Subcutaneous adipose tissue (tissue), 4 donors: ENCODE measurements around the gene CDH22. TPM values are rescaled to one million over a fixed set of nuclear protein-coding genes. Genes with fewer than 3 reads are reported as not detected.

Experiments used
- total RNA-seq, 4 donors: library from RNA; depleted of rRNA; stranded (reverse); fragments of >200 nt; gene quantifications; one replicate each; pipeline ENCODE4 v1.1.0, GENCODE V29; 2016
- TF ChIP-seq, protein P1 (sequence below): fragments of 450-650 bp; IDR thresholded peaks from one replicate; pipeline ENCODE4 v1.5.1; 2016; ENCODE audit warnings: low read depth, mild to moderate bottlenecking, control low read depth, antibody characterized with exemption, moderate library complexity

The CDH22 gene
- total RNA-seq, 4 donors from 2014 or later: not detected

- TF ChIP-seq, protein P1, sequence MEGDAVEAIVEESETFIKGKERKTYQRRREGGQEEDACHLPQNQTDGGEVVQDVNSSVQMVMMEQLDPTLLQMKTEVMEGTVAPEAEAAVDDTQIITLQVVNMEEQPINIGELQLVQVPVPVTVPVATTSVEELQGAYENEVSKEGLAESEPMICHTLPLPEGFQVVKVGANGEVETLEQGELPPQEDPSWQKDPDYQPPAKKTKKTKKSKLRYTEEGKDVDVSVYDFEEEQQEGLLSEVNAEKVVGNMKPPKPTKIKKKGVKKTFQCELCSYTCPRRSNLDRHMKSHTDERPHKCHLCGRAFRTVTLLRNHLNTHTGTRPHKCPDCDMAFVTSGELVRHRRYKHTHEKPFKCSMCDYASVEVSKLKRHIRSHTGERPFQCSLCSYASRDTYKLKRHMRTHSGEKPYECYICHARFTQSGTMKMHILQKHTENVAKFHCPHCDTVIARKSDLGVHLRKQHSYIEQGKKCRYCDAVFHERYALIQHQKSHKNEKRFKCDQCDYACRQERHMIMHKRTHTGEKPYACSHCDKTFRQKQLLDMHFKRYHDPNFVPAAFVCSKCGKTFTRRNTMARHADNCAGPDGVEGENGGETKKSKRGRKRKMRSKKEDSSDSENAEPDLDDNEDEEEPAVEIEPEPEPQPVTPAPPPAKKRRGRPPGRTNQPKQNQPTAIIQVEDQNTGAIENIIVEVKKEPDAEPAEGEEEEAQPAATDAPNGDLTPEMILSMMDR: no peak
Observed at GRCh38 chr20:46342451-46343347, 34.4 kb upstream of the CDH22 start.

DNA sequence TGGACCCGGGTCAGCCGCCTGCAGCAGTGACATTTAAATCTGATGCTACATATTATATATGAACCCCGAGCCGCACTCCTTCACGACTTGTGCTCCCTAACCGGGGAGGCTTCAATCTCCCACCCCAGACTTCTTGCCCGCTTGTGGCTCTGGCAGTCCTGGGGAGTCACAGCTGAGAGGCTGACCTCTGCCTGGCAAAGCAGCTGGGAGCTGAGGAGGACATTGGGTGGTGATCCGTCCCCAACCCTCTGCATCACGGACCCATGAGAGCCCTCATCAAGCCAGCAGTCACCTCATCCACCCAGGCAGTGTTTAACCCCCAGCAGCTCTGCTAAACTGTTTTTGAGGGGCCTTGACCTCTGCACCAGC, 33.7 kb upstream of the CDH22 start:
- TF ChIP-seq, protein P1: no peak

DNA sequence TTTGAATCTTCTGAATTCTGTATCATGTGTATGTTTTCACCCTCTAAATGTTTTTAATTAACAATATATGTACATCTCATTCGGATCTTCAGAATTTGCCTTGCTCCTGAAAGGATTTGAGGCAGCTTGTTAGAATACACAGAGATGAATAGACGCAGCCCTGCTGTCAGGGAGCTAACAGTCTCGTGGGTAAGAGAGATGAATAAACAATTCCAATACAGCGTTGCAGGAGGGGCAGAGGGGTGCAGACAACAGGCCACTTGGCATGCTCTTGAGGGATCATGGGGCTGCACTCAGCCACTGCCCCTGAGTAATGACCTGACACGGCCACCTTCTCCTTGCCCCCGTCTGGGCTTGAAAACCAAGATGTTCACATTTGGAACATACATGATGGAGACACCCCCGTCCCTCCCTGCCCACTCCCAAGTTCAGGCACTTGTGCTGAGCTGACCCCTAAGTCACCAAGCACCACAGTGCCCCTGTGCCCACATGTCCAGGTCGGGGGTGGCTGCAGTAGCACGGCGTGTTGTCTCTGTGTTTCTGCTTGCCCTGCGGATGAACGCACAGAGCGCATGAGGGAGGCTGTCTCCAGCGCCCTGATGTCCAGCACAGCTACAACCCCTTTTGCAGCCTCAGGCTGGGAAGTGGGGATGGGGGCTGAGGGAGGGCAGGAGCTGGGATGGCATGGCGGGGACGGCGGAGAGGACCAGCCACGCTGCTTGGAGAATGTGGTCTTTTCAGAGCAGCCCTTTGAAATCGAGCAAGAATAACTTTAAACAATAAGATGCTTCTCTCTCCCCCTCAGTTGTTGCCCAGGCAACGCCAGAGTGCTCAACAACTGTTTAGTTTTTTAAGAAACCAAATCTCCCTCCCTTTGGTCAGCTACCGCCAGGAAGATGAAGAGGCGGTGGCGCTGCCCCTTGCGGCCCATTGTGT, 33.0 kb upstream of the CDH22 start:
- TF ChIP-seq, protein P1: no peak

- TF ChIP-seq, protein P1: no peak
Observed at GRCh38 chr20:46339037-46339436, 30.7 kb upstream of the CDH22 start.

GRCh38 chr20:46336735-46337134, 28.4 kb upstream of the CDH22 start:
- TF ChIP-seq, protein P1: no peak

- TF ChIP-seq, protein P1: no peak
Observed at GRCh38 chr20:46334303-46334904, 26.1 kb upstream of the CDH22 start.
